Measurements from ENCODE around the gene MCAM. TPM values are rescaled to one million over a fixed set of nuclear protein-coding genes. Genes with fewer than 3 reads are reported as not detected.
A peak's percentile ranks its signal among the peaks of the same experiment; 100 is the strongest.

Gene MCAM
- total and polyA plus RNA-seq, 3 donors from 2014 or later = 39.1 to 45.1 (median 43.1) TPM

- no peaks in the 10 kb centered on the region for H3K36me3 ChIP-seq (ENCODE audit: low read depth, missing control alignments)
- peaks cover 10% of the 10 kb centered on the region for H3K4me1 ChIP-seq
- DNase-seq = no peak
- H3K27ac ChIP-seq = no peak overlapping the region
- intact Hi-C loops (cut with DNase I; ENCODE audit: low total_unique reads) = no loop called here
- no peaks in the 10 kb centered on the region for H3K27me3 ChIP-seq
- 82 to 88% methylated on average over 7 of the region's 7 CpGs for WGBS, 2 donors
- no peaks in the 10 kb centered on the region for H3K9me3 ChIP-seq
- TF ChIP-seq POLR2A (IDR thresholded peaks at IDR 0.05) = no peak
- TF ChIP-seq CTCF (IDR thresholded peaks at IDR 0.05) = no peak
- H3K4me3 ChIP-seq = no peak overlapping the region
Measured at GRCh38 chr11:119266517-119267255, 50.2 kb downstream of the MCAM start.

- Histone ChIP-seq H3K4me1 (peaks cover 10% of the 10 kb centered on the region), H3K4me3 (no peak overlapping the region), H3K36me3 (ENCODE audit: low read depth, missing control alignments) (no peaks in the 10 kb centered on the region), H3K27ac (no peak overlapping the region), H3K27me3 (no peaks in the 10 kb centered on the region), H3K9me3 (no peaks in the 10 kb centered on the region)
- WGBS, 2 donors = 84 to 98% methylated on average over 3 of the region's 3 CpGs
- DNase-seq = no peak
- TF ChIP-seq POLR2A (IDR thresholded peaks at IDR 0.05) = no peak
- TF ChIP-seq CTCF (IDR thresholded peaks at IDR 0.05) = no peak
- intact Hi-C loops (cut with DNase I; ENCODE audit: low total_unique reads) = no loop called here
Measured at GRCh38 chr11:119266063-119266462, 50.9 kb downstream of the MCAM start.

DNA sequence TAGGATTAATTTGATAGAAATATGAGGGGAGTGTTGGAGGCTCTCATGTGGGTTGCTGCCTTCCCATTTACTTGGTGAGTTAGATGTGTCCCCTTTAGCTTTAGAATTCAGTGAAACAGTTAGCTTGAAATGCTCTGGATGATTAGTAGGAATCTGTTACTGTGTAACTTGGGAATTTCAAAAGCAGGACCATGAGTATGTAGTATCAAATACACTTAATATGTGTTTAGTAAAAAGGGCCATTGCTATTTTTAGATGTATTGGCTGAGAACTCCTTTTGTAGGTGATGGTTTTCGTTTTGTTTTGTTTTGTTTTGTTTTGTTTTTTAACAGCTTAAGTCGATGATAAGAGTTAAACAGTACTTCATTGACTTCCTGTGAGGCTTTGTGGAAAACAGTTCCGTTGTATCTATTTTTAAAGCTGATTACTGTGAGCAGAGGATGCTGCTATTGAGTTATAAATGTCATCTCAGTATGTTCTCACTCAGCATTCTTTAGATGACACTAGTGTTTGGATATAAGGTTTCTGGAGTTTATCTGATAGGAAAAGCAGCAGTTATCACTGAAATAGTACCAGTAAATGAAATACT, 53.5 kb downstream of the MCAM start:
- no peak overlapping the region for H3K4me3 ChIP-seq
- H3K36me3 ChIP-seq (ENCODE audit: low read depth, missing control alignments) = no peaks in the 10 kb centered on the region
- H3K27ac ChIP-seq = peak overlapping the region; percentile 11 to 16
- no peaks in the 10 kb centered on the region for H3K27me3 ChIP-seq
- TF ChIP-seq CTCF (IDR thresholded peaks at IDR 0.05) = no peak
- TF ChIP-seq POLR2A (IDR thresholded peaks at IDR 0.05) = no peak
- 15 to 17% methylated on average over 3 of the region's 3 CpGs for WGBS, 2 donors
- H3K4me1 ChIP-seq = peaks cover 10% of the 10 kb centered on the region
- DNase-seq = no peak
- intact Hi-C loops (cut with DNase I; ENCODE audit: low total_unique reads) = no loop called here
- no peaks in the 10 kb centered on the region for H3K9me3 ChIP-seq

- peak overlapping the region in 1 of 2 donors; percentile 11 for H3K27ac ChIP-seq
Measured at GRCh38 chr11:119262668-119263351, 54.1 kb downstream of the MCAM start.

More at GRCh38 chr11:119262668-119263351, 54.1 kb downstream of the MCAM start:
- no peak for DNase-seq
- TF ChIP-seq POLR2A (IDR thresholded peaks at IDR 0.05) = no peak
- TF ChIP-seq CTCF (IDR thresholded peaks at IDR 0.05) = no peak
- H3K9me3 ChIP-seq = no peaks in the 10 kb centered on the region
- peaks cover 10% of the 10 kb centered on the region for H3K4me1 ChIP-seq
- WGBS, 2 donors = 75 to 76% methylated on average over 5 of the region's 5 CpGs
- intact Hi-C loops (cut with DNase I; ENCODE audit: low total_unique reads) = no loop called here
- H3K27me3 ChIP-seq = no peaks in the 10 kb centered on the region
- no peaks in the 10 kb centered on the region for H3K36me3 ChIP-seq (ENCODE audit: low read depth, missing control alignments)
- no peak overlapping the region for H3K4me3 ChIP-seq
